Suppressor macrophage treated with lipopolysaccharide for 1 hour (primary cell): ENCODE results near the gene PRSS2.

ENCODE experiments used
- DNase-seq, 3 donors: peaks; one replicate each; pipeline ENCODE4 v3.0.0-alpha.2; 2020 to 2022

Gene PRSS2

DNA sequence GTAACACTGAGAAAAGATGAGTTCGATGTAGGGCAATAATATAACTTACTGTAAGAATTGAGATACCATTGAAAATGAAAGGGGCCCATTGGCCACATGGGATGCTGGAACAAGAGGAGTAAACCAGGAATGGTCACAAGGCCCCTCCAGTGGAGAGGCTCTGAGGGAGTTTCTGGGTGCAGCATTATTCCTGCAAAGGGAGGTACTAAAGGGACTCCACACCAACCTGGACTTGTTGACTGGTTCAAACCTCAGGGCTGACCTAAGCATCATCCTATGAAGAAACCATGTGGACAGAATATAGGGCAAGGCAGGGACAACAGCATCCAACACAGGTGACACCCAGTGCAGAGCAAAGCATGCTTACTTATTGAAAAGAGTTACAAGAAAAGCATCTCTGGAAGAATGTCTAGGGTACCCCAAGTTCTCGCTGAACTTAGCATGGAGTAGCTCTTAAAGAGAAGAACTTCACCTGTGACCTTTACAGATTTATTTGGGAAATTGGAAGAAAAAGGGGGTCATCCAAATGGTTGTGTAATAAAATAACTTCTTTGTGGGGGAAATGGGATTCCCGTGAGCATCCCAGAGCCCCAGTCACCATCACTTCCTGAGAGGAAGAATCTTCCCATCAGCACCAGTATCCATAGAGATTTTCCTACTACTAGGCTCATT is 34.7 kb downstream of the PRSS2 start:
- no peak for DNase-seq

DNA sequence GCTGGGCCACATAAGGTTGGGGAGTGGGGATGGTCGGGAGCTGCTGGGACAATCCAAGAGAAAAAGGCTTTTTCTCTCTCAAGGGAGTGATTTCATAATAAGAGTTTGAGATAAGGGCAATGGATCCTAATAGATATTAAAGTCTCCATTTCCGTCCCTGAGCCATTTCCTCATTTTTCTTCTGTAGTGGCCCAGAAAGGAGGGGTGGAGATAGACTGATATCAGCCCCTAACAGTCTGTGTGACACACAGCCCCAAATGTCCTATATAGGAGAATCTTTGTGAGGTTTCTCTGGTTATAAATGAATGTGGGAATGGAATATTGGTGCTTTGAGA is 35.2 kb downstream of the PRSS2 start:
- no peak for DNase-seq

DNA sequence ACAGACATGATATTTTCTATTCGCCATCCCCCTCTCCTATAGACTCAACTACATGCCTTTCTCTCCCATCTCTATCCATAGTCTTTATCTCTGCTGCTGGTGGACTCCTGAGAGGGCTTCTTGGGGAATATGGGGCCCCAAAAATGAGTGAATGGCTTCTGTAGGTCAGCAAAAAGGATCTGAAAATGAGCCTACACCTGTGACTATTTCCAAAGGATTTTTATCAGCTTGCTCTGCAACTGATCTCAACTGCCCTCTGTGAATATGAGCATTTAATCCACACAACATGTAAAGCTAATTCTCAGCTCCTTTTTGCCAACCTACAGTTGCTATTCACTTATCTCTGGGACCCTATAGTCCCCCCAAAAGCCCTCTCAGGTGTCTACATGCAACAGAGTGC is 36.2 kb downstream of the PRSS2 start:
- no peak for DNase-seq

DNA sequence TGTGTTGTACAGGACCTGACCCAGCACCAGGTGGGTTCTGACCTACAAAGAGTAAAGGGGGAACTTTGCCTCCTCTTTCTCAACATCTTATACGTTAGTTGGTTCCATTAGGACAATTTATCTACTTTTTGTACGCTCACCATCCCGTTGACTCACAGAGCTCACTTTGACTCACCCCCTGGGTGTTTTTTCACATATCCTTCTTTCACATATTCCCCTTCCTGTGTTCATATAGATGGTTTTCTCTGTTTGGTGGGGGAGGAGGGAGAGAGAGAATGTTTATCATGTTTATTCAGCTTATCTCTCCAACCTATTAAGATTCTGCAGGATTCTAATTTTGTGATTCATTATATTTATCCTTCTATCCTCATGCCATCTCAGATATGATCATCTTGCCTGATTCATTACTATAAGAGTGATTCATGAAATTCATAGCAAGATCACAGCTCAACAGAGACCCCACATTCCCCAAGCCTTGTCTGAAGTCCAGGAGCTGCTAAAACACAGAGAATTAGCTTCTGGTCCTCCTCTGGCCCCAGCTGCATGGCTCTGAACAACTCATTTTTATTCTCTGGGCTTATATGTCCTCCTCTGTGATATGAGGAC is 37.2 kb downstream of the PRSS2 start:
- DNase-seq: no peak

DNA sequence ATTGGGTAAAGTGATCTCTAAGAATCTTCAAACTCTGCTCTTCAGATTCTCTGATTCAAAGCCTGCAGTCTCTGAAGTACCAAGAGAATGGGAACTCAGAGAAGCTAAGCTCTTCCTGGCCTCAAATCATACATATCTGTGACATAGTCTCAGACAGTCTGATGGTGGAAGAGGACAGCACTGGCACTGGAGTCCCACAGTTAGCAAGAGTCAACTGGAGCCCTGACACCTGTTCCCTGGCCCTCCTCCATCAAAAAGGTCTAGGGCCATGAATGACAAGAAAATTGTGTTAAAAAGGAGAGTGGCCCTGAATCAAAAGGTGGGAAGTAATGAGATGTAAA is 37.7 kb downstream of the PRSS2 start:
- DNase-seq: no peak

- DNase-seq: no peak
Measured at GRCh38 chr7:142808802-142809583, 38.2 kb downstream of the PRSS2 start.

DNA sequence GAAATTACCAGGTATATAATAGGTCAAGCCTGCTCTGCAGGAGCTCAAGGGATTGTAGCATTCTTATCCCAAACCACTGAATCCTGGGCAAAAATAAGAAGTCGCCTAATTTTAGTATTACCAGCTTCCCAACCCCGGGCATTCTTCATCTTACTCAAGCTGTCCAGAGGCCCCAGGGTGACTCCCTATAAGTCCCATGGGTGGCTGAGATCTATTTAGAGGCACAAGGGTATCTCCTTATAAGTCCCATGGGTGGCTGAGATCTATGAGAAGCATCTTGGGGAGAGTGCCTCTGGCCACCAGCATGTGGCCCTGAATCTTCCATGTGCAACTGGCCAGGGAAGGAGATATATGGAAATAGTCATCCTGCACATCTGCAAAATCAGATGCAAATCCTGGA is 38.9 kb downstream of the PRSS2 start:
- DNase-seq: no peak

DNA sequence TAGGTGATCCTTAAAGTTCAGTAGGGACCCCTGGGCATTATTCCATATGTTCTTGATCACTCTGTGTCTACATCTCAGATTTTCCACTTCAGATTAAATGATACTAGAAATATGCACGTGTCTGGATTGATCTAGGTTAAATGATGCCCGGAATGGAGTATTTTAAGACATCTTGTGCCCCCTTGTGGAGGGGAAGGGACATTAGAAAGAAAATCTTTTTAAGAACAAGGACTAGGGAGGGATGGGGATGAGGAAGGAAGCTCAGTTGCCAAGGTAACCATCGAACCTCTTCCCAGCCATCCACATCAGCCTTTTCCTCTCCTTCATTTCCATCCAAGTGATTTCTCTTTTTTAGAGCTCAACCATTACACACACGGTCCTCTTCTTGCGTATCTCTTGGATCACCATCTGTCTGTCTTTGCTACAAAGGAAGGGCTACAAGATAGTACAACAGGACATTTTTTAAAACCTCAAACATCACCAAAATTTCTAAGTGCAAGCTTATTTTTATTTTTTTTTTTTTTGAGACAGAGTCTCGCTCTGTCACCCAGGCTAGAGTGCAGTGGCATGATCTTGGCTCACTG is 40.5 kb downstream of the PRSS2 start:
- DNase-seq: peak; percentile 58 to 81 (median 66)

- no peak for DNase-seq
Measured at GRCh38 chr7:142812437-142813215, 41.9 kb downstream of the PRSS2 start.

DNA sequence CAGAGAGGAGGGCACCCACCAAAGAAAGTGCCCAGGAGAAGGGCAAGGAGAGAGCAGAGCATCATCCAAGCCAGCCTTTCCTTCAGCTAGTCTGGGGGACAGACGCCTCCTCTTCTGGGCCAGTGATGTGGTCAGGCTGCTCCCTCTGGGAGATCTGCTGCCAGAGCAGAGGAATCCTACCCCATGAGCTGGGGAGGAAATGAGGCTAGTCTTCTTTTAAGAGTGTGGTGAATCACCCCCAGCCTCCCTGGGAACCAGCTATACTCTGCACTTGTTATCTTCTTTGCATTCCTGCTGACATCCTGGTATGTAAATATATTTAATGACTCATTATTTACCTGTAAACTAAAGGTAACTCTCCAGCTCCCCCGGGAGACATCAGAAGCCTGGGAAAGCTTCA is 42.5 kb downstream of the PRSS2 start:
- no peak for DNase-seq

GRCh38 chr7:142813699-142814098 is 42.9 kb downstream of the PRSS2 start:
- DNase-seq: no peak

GRCh38 chr7:142814451-142814850 is 43.7 kb downstream of the PRSS2 start:
- no peak for DNase-seq

GRCh38 chr7:142815134-142815533 is 44.4 kb downstream of the PRSS2 start:
- no peak for DNase-seq

DNA sequence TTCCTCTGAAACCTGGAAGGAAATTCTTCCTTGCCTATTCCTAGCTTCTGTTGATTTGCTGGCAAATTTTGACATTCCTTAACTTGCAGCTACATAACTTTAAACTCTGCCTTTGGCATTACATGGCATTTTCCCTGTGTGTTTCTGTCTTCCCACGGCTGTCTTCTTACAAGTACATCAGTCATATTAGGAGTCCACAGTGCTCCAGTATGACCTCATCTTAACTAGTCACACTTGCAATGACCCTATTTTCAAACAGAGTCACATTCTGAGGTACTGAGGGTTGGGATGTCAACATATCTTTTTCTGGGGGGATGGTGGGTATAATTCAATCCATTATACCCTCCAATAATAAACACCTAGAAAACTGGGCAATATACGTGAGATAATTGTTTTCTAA is 46.7 kb downstream of the PRSS2 start:
- DNase-seq: peak; percentile 8 to 25 (median 23)

- no peak for DNase-seq
Measured at GRCh38 chr7:142819530-142819929, 48.8 kb downstream of the PRSS2 start.

DNA sequence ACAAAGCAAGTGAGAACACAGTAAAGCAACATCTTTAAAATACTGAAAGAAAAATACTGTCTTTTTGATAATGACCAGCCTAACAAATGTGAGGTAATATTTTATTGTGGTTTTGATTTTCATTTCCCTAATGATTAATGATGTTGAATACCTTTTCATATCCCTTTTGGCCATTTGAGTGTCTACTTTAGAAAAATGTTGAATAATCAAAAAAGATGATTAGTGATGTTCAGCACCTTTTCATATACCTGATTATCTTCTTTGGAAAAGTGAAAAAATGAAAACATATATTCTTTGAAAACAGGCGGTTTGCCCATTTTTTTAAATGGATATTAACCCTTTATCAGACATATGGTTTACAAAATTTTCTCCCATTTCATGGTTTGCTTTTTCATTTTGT is 51.9 kb downstream of the PRSS2 start:
- no peak for DNase-seq
